ENCODE measurements around the gene ZNF8.
"Not testable (repeated sequence)": the region's sequence is repeated elsewhere in the genome, so short reads cannot be mapped to it uniquely, and the experiment has no call there.

The ZNF8 gene

GRCh38 chr19:58278541-58279041, at the start of gene ZNF8:
ZNF8 (plus strand) TSS chr19:58278955; CDS start chr19:58279082, 127 bp downstream.
- DNase-seq, result peak; percentile 96

GRCh38 chr19:58229255-58229639, 49.5 kb upstream of the ZNF8 start:
- no peak for DNase-seq

GRCh38 chr19:58237324-58237723, 41.4 kb upstream of the ZNF8 start:
- DNase-seq, result no peak

GRCh38 chr19:58243351-58243750, 35.4 kb upstream of the ZNF8 start:
- no peak for DNase-seq

- no peak for DNase-seq
Measured at GRCh38 chr19:58248886-58249285, 29.9 kb upstream of the ZNF8 start.

GRCh38 chr19:58252102-58252685, 26.6 kb upstream of the ZNF8 start:
- no peak for DNase-seq

GRCh38 chr19:58258259-58258658, 20.5 kb upstream of the ZNF8 start:
- not testable (repeated sequence) for DNase-seq

- DNase-seq, result no peak
Measured at GRCh38 chr19:58261600-58261967, 17.2 kb upstream of the ZNF8 start.

GRCh38 chr19:58261968-58262921, 16.5 kb upstream of the ZNF8 start:
- no peak for DNase-seq

- no peak for DNase-seq
Measured at GRCh38 chr19:58262922-58263296, 15.8 kb upstream of the ZNF8 start.

- DNase-seq, result no peak
Measured at GRCh38 chr19:58265100-58265499, 13.7 kb upstream of the ZNF8 start.

GRCh38 chr19:58268344-58268743, 10.4 kb upstream of the ZNF8 start:
- no peak for DNase-seq

GRCh38 chr19:58274771-58275201, 4.0 kb upstream of the ZNF8 start:
- no peak for DNase-seq

- no peak for DNase-seq
Measured at GRCh38 chr19:58275564-58275963, 3.2 kb upstream of the ZNF8 start.

GRCh38 chr19:58277197-58277596, 1.6 kb upstream of the ZNF8 start:
- no peak for DNase-seq

- DNase-seq, result peak; percentile 54
Measured at GRCh38 chr19:58277748-58278540, 811 bp upstream of the ZNF8 start.

GRCh38 chr19:58279042-58279924, 528 bp downstream of the ZNF8 start:
- DNase-seq, result peak; percentile 57

- no peak for DNase-seq
Measured at GRCh38 chr19:58279925-58280316, 1.2 kb downstream of the ZNF8 start.

- DNase-seq, result no peak
Measured at GRCh38 chr19:58284199-58284598, 5.4 kb downstream of the ZNF8 start.

- DNase-seq, result no peak
Measured at GRCh38 chr19:58291943-58292342, 13.2 kb downstream of the ZNF8 start.

- DNase-seq, result no peak
Measured at GRCh38 chr19:58294743-58295374, 16.1 kb downstream of the ZNF8 start.

GRCh38 chr19:58296104-58296503, 17.3 kb downstream of the ZNF8 start:
- no peak for DNase-seq

Measured in NCI-H748 treated with DMSO at 0.1 percent for 48 hours (cell line).